Measurements from ENCODE around the gene DPP10.

The DPP10 gene

GRCh38 chr2:114926303-114926702 is 483.9 kb downstream of the DPP10 start:
- CTCF ChIA-PET: no interaction called here
- POLR2A ChIA-PET: no interaction called here
- DNase-seq (ENCODE audit: low read depth, low spot score): no peak
- H3K4me3 ChIP-seq (ENCODE audit: low read depth, low read length): no peak overlapping the region
- TF ChIP-seq, protein P1, sequence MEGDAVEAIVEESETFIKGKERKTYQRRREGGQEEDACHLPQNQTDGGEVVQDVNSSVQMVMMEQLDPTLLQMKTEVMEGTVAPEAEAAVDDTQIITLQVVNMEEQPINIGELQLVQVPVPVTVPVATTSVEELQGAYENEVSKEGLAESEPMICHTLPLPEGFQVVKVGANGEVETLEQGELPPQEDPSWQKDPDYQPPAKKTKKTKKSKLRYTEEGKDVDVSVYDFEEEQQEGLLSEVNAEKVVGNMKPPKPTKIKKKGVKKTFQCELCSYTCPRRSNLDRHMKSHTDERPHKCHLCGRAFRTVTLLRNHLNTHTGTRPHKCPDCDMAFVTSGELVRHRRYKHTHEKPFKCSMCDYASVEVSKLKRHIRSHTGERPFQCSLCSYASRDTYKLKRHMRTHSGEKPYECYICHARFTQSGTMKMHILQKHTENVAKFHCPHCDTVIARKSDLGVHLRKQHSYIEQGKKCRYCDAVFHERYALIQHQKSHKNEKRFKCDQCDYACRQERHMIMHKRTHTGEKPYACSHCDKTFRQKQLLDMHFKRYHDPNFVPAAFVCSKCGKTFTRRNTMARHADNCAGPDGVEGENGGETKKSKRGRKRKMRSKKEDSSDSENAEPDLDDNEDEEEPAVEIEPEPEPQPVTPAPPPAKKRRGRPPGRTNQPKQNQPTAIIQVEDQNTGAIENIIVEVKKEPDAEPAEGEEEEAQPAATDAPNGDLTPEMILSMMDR (IDR thresholded peaks at IDR 0.05; ENCODE audit: insufficient read depth, low read length, missing control alignments): no peak

- POLR2A ChIA-PET: no interaction called here
These were observed 486.8 kb downstream of the DPP10 start for GRCh38 chr2:114929225-114929624.

GRCh38 chr2:114933671-114934241 is 491.3 kb downstream of the DPP10 start:
- no peak for DNase-seq (ENCODE audit: low read depth, low spot score)
- ChIA-PET CTCF (no interaction called here), POLR2A (no interaction called here)

More at GRCh38 chr2:114929225-114929624, 486.8 kb downstream of the DPP10 start:
- CTCF ChIA-PET: no interaction called here
- DNase-seq (ENCODE audit: low read depth, low spot score): no peak
- TF ChIP-seq, protein P1 (IDR thresholded peaks at IDR 0.05; ENCODE audit: insufficient read depth, low read length, missing control alignments): no peak
- no peak overlapping the region for H3K4me3 ChIP-seq (ENCODE audit: low read depth, low read length)

DNA sequence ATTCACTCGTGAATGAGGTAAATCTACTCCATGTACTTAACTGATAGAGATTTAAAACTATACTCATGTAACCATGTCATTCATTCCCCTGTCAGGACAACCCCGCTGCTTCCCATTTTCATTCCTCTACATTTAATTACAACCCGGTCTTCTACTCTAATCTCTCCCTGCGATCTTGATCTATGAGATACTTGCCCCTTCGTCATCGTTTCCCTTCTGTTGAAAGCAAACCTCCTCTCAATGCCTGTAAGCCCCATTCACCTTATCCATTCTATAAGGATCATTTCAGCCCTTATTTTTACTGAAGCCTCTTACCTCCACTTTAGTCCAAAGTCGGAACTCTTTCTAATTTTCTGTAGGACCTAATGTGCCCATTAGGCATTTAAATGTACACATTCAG is 492.6 kb downstream of the DPP10 start:
- CTCF ChIA-PET: no interaction called here
- TF ChIP-seq, protein P1 (IDR thresholded peaks at IDR 0.05; ENCODE audit: insufficient read depth, low read length, missing control alignments): no peak
- DNase-seq (ENCODE audit: low read depth, low spot score): no peak
- POLR2A ChIA-PET: no interaction called here
- H3K4me3 ChIP-seq (ENCODE audit: low read depth, low read length): no peak overlapping the region

More at GRCh38 chr2:114933671-114934241, 491.3 kb downstream of the DPP10 start:
- H3K4me3 ChIP-seq (ENCODE audit: low read depth, low read length): no peak overlapping the region
- TF ChIP-seq, protein P1 (IDR thresholded peaks at IDR 0.05; ENCODE audit: insufficient read depth, low read length, missing control alignments): no peak

DNA sequence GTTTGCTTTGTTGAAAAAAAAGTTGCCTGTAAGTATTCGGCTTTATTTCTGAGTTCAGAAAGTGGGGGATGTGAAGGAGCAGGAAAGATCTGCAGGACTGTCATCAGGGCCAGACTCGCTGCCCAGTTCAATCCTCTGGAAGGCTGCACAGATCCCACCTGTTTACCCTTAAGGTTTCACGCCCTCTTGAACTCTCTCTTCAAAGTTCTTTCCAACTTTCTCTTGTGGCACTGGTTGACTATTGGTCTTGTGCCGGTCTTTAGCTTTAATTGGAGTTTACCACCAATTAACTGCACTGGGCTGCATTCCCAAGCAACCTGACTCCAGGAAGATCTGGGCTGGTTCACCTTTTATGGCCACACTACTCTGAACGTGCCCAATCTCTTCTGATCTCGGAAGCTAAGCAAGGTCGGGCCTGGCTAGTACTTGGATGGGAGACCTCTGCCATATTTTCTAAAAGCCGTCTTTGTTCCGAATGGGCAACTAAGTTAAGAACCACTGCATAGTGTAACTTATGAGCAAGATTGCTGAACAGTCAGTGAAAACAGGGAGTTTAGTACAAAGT is 495.0 kb downstream of the DPP10 start:
- TF ChIP-seq, protein P1 (IDR thresholded peaks at IDR 0.05; ENCODE audit: insufficient read depth, low read length, missing control alignments): no peak
- H3K4me3 ChIP-seq (ENCODE audit: low read depth, low read length): no peak overlapping the region
- ChIA-PET CTCF (no interaction called here), POLR2A (no interaction called here)
- DNase-seq (ENCODE audit: low read depth, low spot score): no peak

DNA sequence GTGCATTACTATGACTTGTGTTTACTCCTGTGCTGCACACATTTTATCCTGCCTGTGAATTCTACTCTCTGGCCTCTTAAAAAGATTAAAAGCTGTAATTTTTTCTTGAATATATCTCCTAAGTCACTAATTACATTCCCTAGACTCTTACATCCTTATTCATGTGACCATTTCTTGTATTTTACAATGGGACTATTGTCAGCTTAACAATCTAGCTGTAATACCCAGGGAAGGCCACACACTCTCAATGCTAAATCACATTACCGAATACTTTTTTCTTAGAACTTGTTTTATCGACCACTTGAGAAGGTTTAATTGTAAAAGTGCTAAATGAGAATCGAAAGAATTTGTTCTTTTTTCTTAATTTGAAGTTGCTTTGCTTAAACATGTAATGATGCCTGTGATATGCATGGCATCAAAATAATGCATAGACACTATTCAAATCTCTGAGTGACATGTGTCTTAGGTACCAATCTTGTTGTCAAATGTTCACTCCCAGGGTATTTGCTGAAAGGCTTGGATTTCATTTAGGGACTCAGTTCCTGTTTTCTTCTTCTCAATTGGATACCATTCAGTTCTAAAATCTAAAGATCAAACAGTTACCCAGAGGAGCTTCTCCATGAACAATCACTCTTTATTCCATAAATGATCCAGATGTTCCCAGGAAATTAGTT is 498.5 kb downstream of the DPP10 start:
- TF ChIP-seq, protein P1 (IDR thresholded peaks at IDR 0.05; ENCODE audit: insufficient read depth, low read length, missing control alignments): no peak
- POLR2A ChIA-PET: no interaction called here
- DNase-seq (ENCODE audit: low read depth, low spot score): no peak
- H3K4me3 ChIP-seq (ENCODE audit: low read depth, low read length): no peak overlapping the region
- CTCF ChIA-PET: no interaction called here

Data from AG04449 (cell line).